HEK293 (cell line): ENCODE data around the gene MACF1.
"Not testable (repeated sequence)": the region's sequence is repeated elsewhere in the genome, so short reads cannot be mapped to it uniquely, and the experiment has no call there.

Experiments used
- CTCF ChIP-seq: fragments of 450-650 bp; formaldehyde crosslinking; IDR thresholded peaks from 2 replicates; pipeline ENCODE4 v1.5.1; 2016; ENCODE audit warnings: missing biosample characterization, missing genetic modification characterization
- IKZF3 ChIP-seq: fragments of 450-650 bp; IDR thresholded peaks from 2 replicates; pipeline ENCODE4 v1.5.0; 2018; ENCODE audit warnings: missing biosample characterization, mild to moderate bottlenecking, missing genetic modification characterization, moderate library complexity
- TCF7L2 ChIP-seq: IDR thresholded peaks from 2 replicates; pipeline ENCODE4 v1.6.1; 2011; ENCODE audit warnings: low read depth, mild to moderate bottlenecking, inconsistent platforms, low read length, moderate library complexity, borderline replicate concordance
- YY1 ChIP-seq: fragments of 450-650 bp; formaldehyde crosslinking; IDR thresholded peaks from 2 replicates; pipeline ENCODE4 v1.5.1; 2018; ENCODE audit warnings: missing biosample characterization, missing genetic modification characterization
- ZBTB44 ChIP-seq: fragments of 450-650 bp; IDR thresholded peaks from 2 replicates; pipeline ENCODE4 v1.5.1; 2018; ENCODE audit warnings: missing biosample characterization, mild to moderate bottlenecking, missing genetic modification characterization
- ZFP41 ChIP-seq: fragments of 450-650 bp; formaldehyde crosslinking; IDR thresholded peaks from 2 replicates; pipeline ENCODE4 v1.5.1; 2016; ENCODE audit warnings: missing biosample characterization, missing genetic modification characterization, borderline replicate concordance
- ZNF133 ChIP-seq: fragments of 450-650 bp; formaldehyde crosslinking; IDR thresholded peaks from 2 replicates; pipeline ENCODE4 v1.5.1; 2016; ENCODE audit warnings: missing biosample characterization, missing genetic modification characterization
- ZNF174 ChIP-seq: fragments of 450-650 bp; formaldehyde crosslinking; IDR thresholded peaks from 2 replicates; pipeline ENCODE4 v1.5.0; 2017; ENCODE audit warnings: missing biosample characterization, mild to moderate bottlenecking, missing genetic modification characterization
- ZNF274 ChIP-seq, 2 experiments: fragments of 200-500 bp in 1 of 2; fragments of 450-650 bp in 1 of 2; sonication (Bioruptor generic) in 1 of 2; formaldehyde crosslinking in 1 of 2; IDR thresholded peaks; 2 replicates each; pipeline versions ENCODE4 v1.5.1 to v1.6.1; 2014 to 2016; ENCODE audit warnings: borderline replicate concordance in 1 of 2, inconsistent platforms in 1 of 2, low read length in 1 of 2, missing biosample characterization in 1 of 2, missing genetic modification characterization in 1 of 2
- ZNF426 ChIP-seq: fragments of 450-650 bp; formaldehyde crosslinking; IDR thresholded peaks from 2 replicates; pipeline ENCODE4 v1.5.1; 2017; ENCODE audit warnings: missing biosample characterization, missing genetic modification characterization, mild to moderate bottlenecking, inconsistent platforms, moderate library complexity
- ZNF707 ChIP-seq: fragments of 450-650 bp; formaldehyde crosslinking; IDR thresholded peaks from 2 replicates; pipeline ENCODE4 v1.5.1; 2016; ENCODE audit warnings: missing biosample characterization, missing genetic modification characterization
- ZNF768 ChIP-seq: fragments of 450-650 bp; formaldehyde crosslinking; IDR thresholded peaks from 2 replicates; pipeline ENCODE4 v1.5.1; 2018; ENCODE audit warnings: missing biosample characterization, mild to moderate bottlenecking, missing genetic modification characterization
- ZNF777 ChIP-seq: fragments of 450-650 bp; formaldehyde crosslinking; IDR thresholded peaks from 2 replicates; pipeline ENCODE4 v1.5.1; 2017; ENCODE audit warnings: missing biosample characterization, missing genetic modification characterization, borderline replicate concordance

- not testable (repeated sequence) for TF ChIP-seq ZNF777; ZNF174 (tag by site-specific recombination); ZNF274 (IDR thresholded peaks at IDR 0.05; ENCODE audit: low read length); ZNF274 (tag by site-specific recombination; IDR thresholded peaks at IDR 0.05; ENCODE audit: borderline replicate concordance); ZBTB44 (tag by site-specific recombination); ZNF133 (tag by site-specific recombination); CTCF (tag by site-specific recombination); ZNF768; ZNF707 (tag by site-specific recombination); IKZF3 (tag by site-specific recombination); YY1 (tag by site-specific recombination); ZNF426 (tag by site-specific recombination); ZFP41 (tag by site-specific recombination); TCF7L2
Measured at GRCh38 chr1:39515131-39516086, 310.9 kb downstream of the MACF1 start.
